GM23338 (cell line): ENCODE measurements around the gene MAGEB10. TPM values are rescaled to one million over a fixed set of nuclear protein-coding genes. Genes with fewer than 3 reads are reported as not detected.

Experiments
- ATAC-seq: fragments of 200-7000 bp; cut with Tn5 transposase; 3 replicates; pipeline ENCODE4 v1.9.1; 2020
- DNase-seq: peaks from one replicate; pipeline ENCODE4 v3.0.0-alpha.2; 2015; ENCODE audit warnings: low spot score
- H2AFZ ChIP-seq: fragments of 200-600 bp; sonication (generic); 2 replicates; pipeline ENCODE4 v1.8.0; 2016; ENCODE audit warnings: antibody characterized with exemption, mild to moderate bottlenecking, moderate library complexity
- H3F3A ChIP-seq: fragments of 200-600 bp; sonication (generic); replicated peaks from 2 replicates; pipeline ENCODE4 v1.8.0; 2017; ENCODE audit warnings: antibody characterized with exemption, mixed run types, low read depth
- H3K27ac ChIP-seq: fragments of 200-600 bp; sonication (generic); 2 replicates; pipeline ENCODE4 v1.6.1; 2016; ENCODE audit warnings: low read depth
- H3K27me3 ChIP-seq: fragments of 200-600 bp; sonication (generic); 2 replicates; pipeline ENCODE4 v1.8.0; 2016; ENCODE audit warnings: mild to moderate bottlenecking, mixed run types, moderate library complexity; ENCODE audit not compliant: insufficient read depth
- H3K36me3 ChIP-seq: fragments of 200-600 bp; sonication (generic); 2 replicates; pipeline ENCODE4 v1.8.0; 2016; ENCODE audit warnings: mild to moderate bottlenecking; ENCODE audit not compliant: insufficient read depth
- H3K4me1 ChIP-seq: fragments of 200-600 bp; sonication (generic); 2 replicates; pipeline ENCODE4 v1.8.0; 2016; ENCODE audit warnings: mild to moderate bottlenecking, moderate library complexity; ENCODE audit not compliant: insufficient read depth
- H3K4me2 ChIP-seq: fragments of 200-600 bp; sonication (generic); 2 replicates; pipeline ENCODE4 v1.7.1; 2017; ENCODE audit warnings: mixed run types
- H3K4me3 ChIP-seq: fragments of 200-600 bp; sonication (generic); 2 replicates; pipeline ENCODE4 v1.6.1; 2016; ENCODE audit warnings: mixed run types
- H3K79me2 ChIP-seq: fragments of 200-600 bp; sonication (generic); replicated peaks from 2 replicates; pipeline ENCODE4 v1.8.0; 2017; ENCODE audit warnings: mild to moderate bottlenecking; ENCODE audit not compliant: insufficient read depth
- H3K9me2 ChIP-seq: fragments of 200-600 bp; sonication (generic); 2 replicates; pipeline ENCODE4 v1.8.0; 2017; ENCODE audit not compliant: insufficient read depth
- H4K20me1 ChIP-seq: fragments of 200-600 bp; sonication (generic); replicated peaks from 2 replicates; pipeline ENCODE4 v1.8.0; 2017; ENCODE audit warnings: mild to moderate bottlenecking; ENCODE audit not compliant: insufficient read depth
- H3K27ac Mint-ChIP-seq: 2 replicates; pipeline ENCODE4 v1.8.0; 2020; ENCODE audit warnings: inconsistent platforms, mild to moderate bottlenecking, moderate library complexity, mixed read lengths
- H3K27me3 Mint-ChIP-seq: 3 replicates; pipeline ENCODE4 v1.8.0; 2022; ENCODE audit warnings: low read depth, mild to moderate bottlenecking, moderate library complexity, mixed read lengths, inconsistent platforms; ENCODE audit not compliant: insufficient read depth, poor library complexity
- H3K36me3 Mint-ChIP-seq: 3 replicates; pipeline ENCODE4 v1.8.0; 2021; ENCODE audit warnings: low read depth, mild to moderate bottlenecking, inconsistent platforms, moderate library complexity, mixed read lengths
- H3K4me1 Mint-ChIP-seq: 3 replicates; pipeline ENCODE4 v1.8.0; 2020; ENCODE audit warnings: mild to moderate bottlenecking, inconsistent platforms, mixed read lengths
- H3K4me3 Mint-ChIP-seq: 3 replicates; pipeline ENCODE4 v1.8.0; 2021; ENCODE audit warnings: moderate library complexity, mild to moderate bottlenecking, inconsistent platforms, mixed read lengths
- H3K9me3 Mint-ChIP-seq: 3 replicates; pipeline ENCODE4 v1.8.0; 2020; ENCODE audit warnings: moderate library complexity, mild to moderate bottlenecking, inconsistent platforms, mixed read lengths
- CREB1 ChIP-seq: fragments of 250-450 bp; sonication (Bioruptor Pico); IDR thresholded peaks from 2 replicates; pipeline ENCODE4 v1.5.0; 2020; ENCODE audit warnings: low read depth, mild to moderate bottlenecking, moderate library complexity
- CTCF ChIP-seq, 2 experiments: fragments of 200-600 bp in 1 of 2; sonication (generic) in 1 of 2; conservative IDR thresholded peaks; 2 replicates each; pipeline versions ENCODE4 v1.5.1 to v1.6.1; 2016 to 2017; ENCODE audit warnings: antibody characterized with exemption in 2 of 2, low read depth in 2 of 2, mild to moderate bottlenecking in 2 of 2, moderate library complexity in 1 of 2
- ETS1 ChIP-seq: IDR thresholded peaks from 2 replicates; pipeline ENCODE4 v1.6.1; 2016; ENCODE audit warnings: antibody characterized with exemption
- EZH2 ChIP-seq: fragments of 200-600 bp; sonication (generic); IDR thresholded peaks from one replicate; pipeline ENCODE4 v1.8.0; 2017; ENCODE audit warnings: antibody characterized with exemption, mild to moderate bottlenecking, low read depth; ENCODE audit not compliant: unreplicated experiment
- EZH2phosphoT487 ChIP-seq: fragments of 200-600 bp; sonication (generic); IDR thresholded peaks from one replicate; pipeline ENCODE4 v1.8.1; 2018; ENCODE audit warnings: antibody characterized with exemption; ENCODE audit not compliant: unreplicated experiment
- JUNB ChIP-seq: IDR thresholded peaks from one replicate; pipeline ENCODE4 v1.6.1; 2016; ENCODE audit warnings: antibody characterized with exemption; ENCODE audit not compliant: unreplicated experiment
- NANOG ChIP-seq: IDR thresholded peaks from 2 replicates; pipeline ENCODE4 v1.6.1; 2016; ENCODE audit warnings: antibody characterized with exemption, borderline replicate concordance
- POLR2AphosphoS5 ChIP-seq: IDR thresholded peaks from 2 replicates; pipeline ENCODE4 v1.6.1; 2016; ENCODE audit warnings: antibody characterized with exemption, low read depth
- REST ChIP-seq: IDR thresholded peaks from one replicate; pipeline ENCODE4 v1.6.1; 2018; ENCODE audit warnings: antibody characterized with exemption; ENCODE audit not compliant: unreplicated experiment
- STAT1 ChIP-seq: IDR thresholded peaks from one replicate; pipeline ENCODE4 v1.6.1; 2016; ENCODE audit warnings: antibody characterized with exemption; ENCODE audit not compliant: unreplicated experiment
- ZNF114 ChIP-seq: fragments of 250-450 bp; sonication (Bioruptor Pico); IDR thresholded peaks from 2 replicates; pipeline ENCODE4 v1.5.0; 2020; ENCODE audit warnings: mild to moderate bottlenecking, moderate library complexity
- ZNF331 ChIP-seq: fragments of 250-450 bp; sonication (Bioruptor Pico); IDR thresholded peaks from 2 replicates; pipeline ENCODE4 v1.5.0; 2020; ENCODE audit warnings: low read depth, mild to moderate bottlenecking, moderate library complexity
- ZNF462 ChIP-seq: fragments of 250-450 bp; sonication (Bioruptor Pico); IDR thresholded peaks from 2 replicates; pipeline ENCODE4 v1.5.0; 2020; ENCODE audit warnings: mild to moderate bottlenecking, moderate library complexity
- polyA plus RNA-seq: library from polyadenylated mRNA; unstranded; fragments of >200 nt; fragmentation: Nextera tagmentation; extraction: Ambion mirVana; gene quantifications from 2 replicates; pipeline ENCODE4 v1.2.1, GENCODE V29; 2016
- total RNA-seq: library from RNA; depleted of rRNA; stranded (reverse); fragments of >200 nt; shearing (Covaris generic); gene quantifications from 2 replicates; pipeline ENCODE4 v1.2.3, GENCODE V29; 2014

Gene MAGEB10
- total and polyA plus RNA-seq, 2 experiments from 2014 or later = not detected

- H3K4me3 ChIP-seq = no peak overlapping the region
- TF ChIP-seq ETS1 (no peak), CTCF (conservative IDR thresholded peaks at IDR 0.05; ENCODE audit: low read depth in 2 of 2) (no peak), STAT1 (no peak), ZNF114 (CRISPR knock-in tag) (no peak), REST (no peak), POLR2AphosphoS5 (no peak), NANOG (no peak), CREB1 (CRISPR knock-in tag) (no peak), EZH2 (no peak), JUNB (no peak), ZNF331 (CRISPR knock-in tag) (no peak), ZNF462 (CRISPR knock-in tag) (no peak), EZH2phosphoT487 (no peak)
- no peak overlapping the region for H3K4me2 ChIP-seq
- DNase-seq = no peak
- H3K9me2 ChIP-seq = no peaks in the 10 kb centered on the region
- H2AFZ ChIP-seq = no peak overlapping the region
- Mint-ChIP-seq H3K27me3 (no peaks in the 10 kb centered on the region), H3K36me3 (no peaks in the 10 kb centered on the region), H3K4me3 (no peak overlapping the region), H3K4me1 (no peaks in the 10 kb centered on the region), H3K9me3 (peaks cover 5% of the 10 kb centered on the region; the same call in 1 of the 3 replicates), H3K27ac (no peak overlapping the region)
- H3K4me1 ChIP-seq = no peaks in the 10 kb centered on the region
- H3F3A ChIP-seq = no peaks in the 10 kb centered on the region
- no peak overlapping the region for H3K27ac ChIP-seq
- no peak for ATAC-seq
- H3K27me3 ChIP-seq = no peaks in the 10 kb centered on the region
- H3K36me3 ChIP-seq = no peaks in the 10 kb centered on the region
- no peaks in the 10 kb centered on the region for H3K79me2 ChIP-seq
- no peaks in the 10 kb centered on the region for H4K20me1 ChIP-seq
Measured at GRCh38 chrX:27765718-27766117, 42.1 kb upstream of the MAGEB10 start.
